HG02571 (cell line): Measurements from ENCODE around the gene ZNF562.
"Not testable (repeated sequence)": the region's sequence is repeated elsewhere in the genome, so short reads cannot be mapped to it uniquely, and the experiment has no call there.

Experiments
- ATAC-seq: cut with Tn5 transposase; IDR thresholded peaks from one replicate; pipeline ENCODE4 v1.9.1; 2021; ENCODE audit warnings: mild to moderate bottlenecking, moderate library complexity; ENCODE audit not compliant: unreplicated experiment

ZNF562 gene

DNA sequence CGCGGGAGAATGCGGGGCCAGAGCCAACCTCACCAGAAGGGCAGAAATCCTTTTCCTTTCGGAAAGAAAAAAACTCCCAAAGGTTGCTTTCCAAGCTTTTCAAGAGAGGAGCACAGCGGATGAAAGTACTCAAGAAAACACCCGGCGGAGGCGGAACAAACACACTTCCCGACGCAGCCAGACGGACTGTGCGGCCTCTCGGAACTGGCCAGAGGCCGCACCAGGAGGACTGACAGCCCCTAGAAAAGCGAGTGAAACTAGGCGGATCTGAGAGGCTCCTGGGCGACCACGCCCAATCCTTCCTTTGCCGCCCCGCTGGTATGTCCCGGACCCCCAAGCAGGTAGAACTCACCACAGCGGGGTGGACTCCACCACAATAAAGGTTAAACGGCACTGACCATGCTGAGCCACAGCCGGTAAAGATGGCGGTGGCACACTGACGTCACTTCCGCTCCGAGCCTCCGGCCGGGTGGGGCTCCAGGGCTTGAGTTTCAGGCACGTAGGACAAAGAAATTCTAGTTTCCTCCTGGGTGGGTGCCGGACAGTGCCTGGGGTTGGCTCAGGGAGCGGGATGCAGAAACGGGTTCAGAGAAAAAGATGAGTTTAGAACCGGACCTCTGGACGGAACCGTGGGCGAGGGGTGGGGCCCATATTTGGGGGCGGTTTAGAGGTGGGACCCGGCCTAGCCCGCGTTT, at the start of gene ZNF562:
TSS of gene ZNF562 (minus strand) at position 438 of the 695 bp plus-strand sequence. CDS start 14,356 bp downstream, outside the sequence.
- peak; percentile 84 for ATAC-seq

DNA sequence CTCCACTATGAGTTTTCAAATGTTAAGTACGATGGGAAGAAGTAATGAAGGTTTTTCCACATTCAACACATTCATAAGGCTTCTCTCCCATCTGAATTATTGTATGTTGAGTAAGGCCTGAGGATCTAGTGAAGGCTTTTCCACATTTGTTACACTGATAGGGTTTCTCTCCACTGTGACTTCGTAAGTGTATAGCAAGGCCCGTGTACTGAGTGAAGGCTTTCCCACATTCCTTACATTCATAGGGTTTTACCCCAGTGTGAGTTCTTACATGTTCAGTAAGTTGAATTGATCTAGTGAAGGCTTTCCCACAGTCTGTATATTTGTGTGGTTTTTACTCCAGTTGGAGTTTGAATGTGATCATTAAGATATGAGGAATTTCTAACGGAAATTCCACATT, 49.3 kb upstream of the ZNF562 start:
- ATAC-seq: no peak

DNA sequence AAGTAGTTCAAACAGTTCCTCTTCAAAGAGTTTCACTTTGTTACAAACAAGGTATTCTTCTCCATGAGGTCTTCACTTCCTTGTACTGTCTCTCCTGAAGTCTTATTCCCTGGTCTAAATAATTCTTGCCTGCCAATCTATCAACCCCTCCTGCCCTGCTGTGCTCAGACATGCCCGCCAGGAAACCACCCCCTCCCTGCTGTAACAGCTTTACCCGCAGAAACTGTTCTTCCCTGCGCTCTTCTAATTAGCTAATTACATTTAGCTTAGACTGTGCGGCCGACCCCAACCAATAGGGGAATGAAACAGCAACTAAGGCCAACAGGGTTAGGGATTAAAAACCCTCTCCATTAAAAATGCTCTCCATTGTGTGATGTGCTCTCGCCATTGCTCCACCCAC, 47.0 kb upstream of the ZNF562 start:
- ATAC-seq: no peak

- ATAC-seq: no peak
Observed at GRCh38 chr19:9720541-9720940, 45.6 kb upstream of the ZNF562 start.

DNA sequence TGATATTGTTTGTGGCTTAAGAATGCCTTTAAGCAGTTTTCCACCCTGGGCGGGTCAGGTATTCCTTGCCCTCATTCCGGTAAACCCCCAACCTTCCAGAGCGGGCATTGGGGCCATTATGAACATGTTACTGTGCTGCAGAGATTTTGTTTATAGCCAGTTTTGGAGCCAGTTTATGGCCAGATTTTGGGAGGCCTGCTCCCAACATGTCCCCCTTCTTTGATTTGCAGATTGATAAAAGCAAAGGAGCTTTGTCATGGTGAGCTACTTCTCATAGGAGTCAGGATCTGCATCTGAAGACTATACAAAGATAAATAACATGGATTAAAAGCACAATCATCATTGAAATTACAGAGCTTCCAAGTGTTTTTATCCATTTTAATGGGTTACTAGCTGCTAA, 36.9 kb upstream of the ZNF562 start:
- no peak for ATAC-seq

- ATAC-seq: no peak
Observed at GRCh38 chr19:9709305-9709704, 34.4 kb upstream of the ZNF562 start.

- no peak for ATAC-seq
Observed at GRCh38 chr19:9705836-9706235, 30.9 kb upstream of the ZNF562 start.

- ATAC-seq: no peak
Observed at GRCh38 chr19:9702186-9702585, 27.3 kb upstream of the ZNF562 start.

DNA sequence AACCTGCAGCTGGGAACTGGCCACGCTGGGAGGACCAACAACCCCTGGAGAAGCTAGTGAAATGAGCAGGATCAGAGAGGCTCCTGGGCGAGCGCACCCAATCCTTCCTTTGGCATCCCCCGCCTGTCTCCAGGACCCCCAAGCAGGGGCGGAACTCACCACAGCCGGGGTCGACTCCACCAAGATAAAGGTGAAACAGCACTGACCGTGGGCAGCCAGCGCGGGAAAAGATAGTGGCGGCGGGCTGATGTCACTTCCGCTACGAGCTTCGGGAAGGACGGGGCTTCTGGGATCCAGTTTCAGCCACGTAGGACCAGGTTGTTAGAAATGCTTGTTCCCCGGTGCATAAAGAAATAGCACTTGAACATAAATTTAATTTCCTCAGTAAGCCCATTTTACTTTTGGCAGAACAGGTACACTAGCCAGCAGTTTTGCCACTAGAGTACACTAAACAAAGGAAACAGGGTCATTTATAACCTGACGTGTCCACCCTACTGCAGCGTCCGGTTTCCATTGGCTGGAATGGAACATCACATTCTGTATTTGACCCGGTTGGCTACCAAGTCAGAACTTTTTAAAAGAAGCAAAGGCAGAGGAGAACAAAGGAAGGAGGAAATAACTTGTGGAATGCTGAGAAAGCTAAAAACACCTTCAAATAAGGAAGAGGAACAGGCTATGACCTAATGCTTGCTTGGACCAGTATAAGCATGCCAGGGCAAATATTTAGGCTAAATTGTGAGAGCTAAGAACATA, 25.5 kb upstream of the ZNF562 start:
- ATAC-seq: no peak

GRCh38 chr19:9690301-9690700, 15.4 kb upstream of the ZNF562 start:
- not testable (repeated sequence) for ATAC-seq

DNA sequence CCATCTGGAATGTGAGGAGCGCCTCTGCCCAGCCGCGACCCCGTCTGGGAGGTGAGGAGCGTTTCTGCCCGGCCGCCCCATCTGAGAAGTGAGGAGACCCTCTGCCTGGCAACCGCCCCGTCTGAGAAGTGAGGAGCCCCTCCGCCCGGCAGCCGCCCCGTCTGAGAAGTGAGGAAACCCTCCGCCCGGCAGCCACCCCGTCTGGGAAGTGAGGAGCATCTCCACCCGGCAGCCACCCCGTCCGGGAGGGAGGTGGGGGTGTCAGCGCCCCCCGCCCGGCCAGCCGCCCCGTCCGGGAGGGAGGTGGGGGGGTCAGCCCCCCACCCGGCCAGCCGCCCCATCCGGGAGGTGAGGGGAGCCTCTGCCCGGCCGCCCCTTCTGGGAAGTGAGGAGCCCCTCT, 5.1 kb upstream of the ZNF562 start:
- not testable (repeated sequence) for ATAC-seq

DNA sequence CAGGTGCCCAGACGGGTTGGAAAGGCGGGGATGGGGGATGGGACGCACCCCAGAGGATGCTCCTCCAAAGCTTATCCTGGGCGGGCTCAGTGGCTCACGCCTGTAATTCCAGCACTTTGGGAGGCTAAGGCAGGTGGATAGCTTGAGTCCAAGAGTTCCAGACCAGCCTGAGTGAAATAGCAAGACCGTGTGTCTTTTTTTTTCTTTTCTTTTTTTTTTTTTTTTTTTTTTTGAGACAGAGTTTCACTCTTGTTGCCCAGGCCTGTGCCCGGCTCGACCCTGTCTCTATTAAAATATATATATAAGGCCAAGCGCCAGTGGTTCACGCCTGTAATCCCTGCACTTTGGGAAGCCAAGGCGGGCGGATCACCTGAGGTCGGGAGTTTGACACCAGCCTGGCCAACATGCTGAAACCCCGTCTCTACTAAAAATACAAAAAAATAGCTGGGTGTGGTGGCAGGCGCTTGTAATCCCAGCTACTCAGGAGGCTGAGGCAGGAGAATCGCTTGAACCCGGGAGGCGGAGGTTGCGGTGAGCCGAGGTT, 530 bp upstream of the ZNF562 start:
- not testable (repeated sequence) for ATAC-seq

- no peak for ATAC-seq
Observed at GRCh38 chr19:9673912-9674662, 813 bp downstream of the ZNF562 start.

- ATAC-seq: no peak
Observed at GRCh38 chr19:9672893-9673292, 2.0 kb downstream of the ZNF562 start.

DNA sequence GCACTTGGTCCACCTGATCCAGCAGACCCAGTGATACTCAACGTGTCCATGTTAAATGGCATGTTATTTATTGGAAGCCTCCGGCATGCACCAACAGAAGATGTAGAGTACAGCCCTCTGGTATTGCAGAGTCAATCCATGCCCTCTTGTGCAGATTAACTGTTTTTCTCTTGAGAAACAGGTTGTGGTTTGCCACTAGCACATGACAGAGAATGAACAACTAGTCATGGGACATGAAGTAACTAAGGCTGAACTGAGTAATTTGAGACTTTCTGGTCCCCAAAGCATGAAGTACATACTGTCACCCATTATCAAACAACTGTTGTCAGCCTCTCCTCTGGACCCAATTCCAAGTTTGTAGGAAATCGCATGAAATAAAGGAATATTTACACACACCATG, 3.2 kb downstream of the ZNF562 start:
- no peak for ATAC-seq

DNA sequence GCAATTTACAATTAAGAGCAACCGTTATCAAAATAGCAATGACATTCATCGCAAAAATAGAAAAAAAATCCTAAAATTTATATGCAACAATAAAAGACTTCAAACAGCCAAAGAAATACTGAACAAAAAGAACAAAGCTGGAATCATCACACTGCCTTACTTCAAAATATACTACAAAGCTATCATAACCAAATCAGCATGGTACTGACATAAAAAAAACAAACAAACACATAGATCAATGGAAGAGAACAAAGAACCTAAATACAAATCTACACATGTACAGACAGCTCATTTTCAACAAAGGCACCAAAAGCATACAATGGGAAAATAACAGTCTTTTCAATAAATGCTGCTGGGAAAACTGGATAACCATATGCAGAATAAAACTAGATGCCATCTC, 6.4 kb downstream of the ZNF562 start:
- ATAC-seq: no peak

- no peak for ATAC-seq
Observed at GRCh38 chr19:9667898-9668297, 7.0 kb downstream of the ZNF562 start.

GRCh38 chr19:9658769-9659168, 16.1 kb downstream of the ZNF562 start:
- ATAC-seq: no peak

- ATAC-seq: not testable (repeated sequence)
Observed at GRCh38 chr19:9653066-9653555, 21.8 kb downstream of the ZNF562 start.

GRCh38 chr19:9651464-9651863, 23.4 kb downstream of the ZNF562 start:
- ATAC-seq: not testable (repeated sequence)

- no peak for ATAC-seq
Observed at GRCh38 chr19:9650345-9650744, 24.6 kb downstream of the ZNF562 start.
